HG03469 (cell line): Measurements from ENCODE around the gene FAM110D.

Experiments
- ATAC-seq: cut with Tn5 transposase; IDR thresholded peaks from one replicate; pipeline ENCODE4 v1.9.1; 2021; ENCODE audit warnings: mild to moderate bottlenecking, moderate library complexity, moderate number of reproducible peaks; ENCODE audit not compliant: unreplicated experiment

FAM110D gene

DNA sequence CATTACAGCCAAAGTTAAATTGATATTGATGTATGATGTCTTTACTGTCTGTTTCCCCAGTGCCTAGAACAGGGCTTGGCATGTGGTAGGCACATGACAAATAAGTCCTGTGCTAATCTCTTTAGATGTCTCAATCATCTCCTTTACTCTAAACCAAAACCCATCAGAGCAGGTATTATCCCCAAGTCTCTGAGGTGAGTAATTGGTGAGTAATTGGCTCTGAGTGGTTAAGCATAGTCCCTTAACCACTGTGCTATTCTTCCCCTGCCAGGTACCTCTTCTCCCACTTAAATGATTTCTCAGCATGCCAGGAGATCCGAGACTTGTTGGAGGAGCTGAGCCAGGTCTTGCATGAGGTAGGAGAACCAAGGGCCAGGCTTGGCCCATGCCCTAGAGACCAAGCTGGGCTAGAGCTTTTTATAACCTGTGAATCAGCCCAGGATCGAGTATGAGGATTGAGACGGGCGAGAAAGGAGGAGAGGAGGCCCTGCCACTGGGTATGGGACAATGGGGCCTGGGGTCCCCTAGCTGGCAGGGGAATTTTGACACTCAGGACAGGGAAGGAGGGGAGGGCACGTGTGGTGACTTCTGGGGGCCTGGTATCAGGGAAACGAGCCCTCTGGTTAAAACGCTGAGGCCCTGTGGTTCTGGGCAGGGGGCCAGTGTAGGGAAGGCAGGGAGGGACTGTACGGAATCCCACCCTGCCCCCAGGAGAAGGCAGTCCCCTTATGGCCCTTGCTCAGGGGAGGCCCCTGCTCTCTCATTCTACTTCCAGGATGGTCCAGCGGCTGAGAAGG, 22.9 kb downstream of the FAM110D start:
- ATAC-seq: no peak

DNA sequence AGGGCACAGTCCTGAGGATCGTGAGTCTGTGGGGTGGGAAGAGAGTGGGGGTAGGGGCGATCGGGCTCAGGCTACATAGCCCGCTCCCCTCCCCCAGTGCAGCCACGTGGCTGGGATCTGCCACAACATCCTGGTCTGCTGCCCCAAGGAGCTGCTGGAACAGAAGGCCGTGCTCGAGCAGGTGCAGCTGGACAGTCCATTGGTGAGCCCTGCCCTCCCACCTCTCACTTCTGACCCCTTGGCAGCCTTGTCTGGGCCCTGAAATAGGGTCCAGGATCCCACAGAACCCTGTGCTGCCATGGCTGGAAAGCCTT, 23.5 kb downstream of the FAM110D start:
- no peak for ATAC-seq

DNA sequence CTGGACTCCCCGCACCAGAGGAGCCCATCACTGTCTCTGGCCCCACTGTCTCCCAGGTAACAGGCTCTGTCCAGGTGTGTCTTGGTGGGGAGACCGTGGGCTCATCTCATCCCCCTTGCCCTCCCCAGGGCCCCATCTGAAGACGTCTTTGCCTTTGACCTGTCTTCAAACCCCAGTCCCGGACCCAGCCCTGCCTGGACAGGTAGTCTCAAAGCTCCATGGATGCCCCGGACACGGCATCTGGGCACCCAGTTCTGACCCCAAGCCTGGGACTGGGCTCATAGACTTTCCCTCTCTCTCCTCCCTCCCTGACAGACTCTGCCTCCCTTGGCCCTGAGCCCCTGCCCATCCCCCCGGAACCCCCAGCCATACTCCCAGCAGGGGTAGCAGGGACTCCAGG, 25.2 kb downstream of the FAM110D start:
- no peak for ATAC-seq

DNA sequence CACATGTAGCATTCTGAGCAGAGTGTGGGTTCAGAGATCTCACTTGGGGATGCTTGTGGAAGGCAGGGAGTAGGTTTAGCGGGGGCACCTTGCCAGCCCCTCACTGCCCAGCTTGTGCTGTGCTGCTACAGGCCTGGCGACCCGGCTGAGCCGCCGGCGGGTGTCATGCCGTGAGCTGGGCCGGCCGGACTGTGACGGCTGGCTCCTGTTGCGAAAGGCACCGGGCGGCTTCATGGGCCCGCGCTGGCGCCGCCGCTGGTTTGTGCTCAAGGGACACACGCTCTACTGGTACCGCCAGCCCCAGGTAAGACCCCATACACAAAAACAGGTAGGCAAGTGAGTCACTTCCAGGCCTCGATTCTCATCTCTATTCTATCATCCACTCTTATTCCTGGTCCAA, 26.0 kb downstream of the FAM110D start:
- ATAC-seq: no peak

DNA sequence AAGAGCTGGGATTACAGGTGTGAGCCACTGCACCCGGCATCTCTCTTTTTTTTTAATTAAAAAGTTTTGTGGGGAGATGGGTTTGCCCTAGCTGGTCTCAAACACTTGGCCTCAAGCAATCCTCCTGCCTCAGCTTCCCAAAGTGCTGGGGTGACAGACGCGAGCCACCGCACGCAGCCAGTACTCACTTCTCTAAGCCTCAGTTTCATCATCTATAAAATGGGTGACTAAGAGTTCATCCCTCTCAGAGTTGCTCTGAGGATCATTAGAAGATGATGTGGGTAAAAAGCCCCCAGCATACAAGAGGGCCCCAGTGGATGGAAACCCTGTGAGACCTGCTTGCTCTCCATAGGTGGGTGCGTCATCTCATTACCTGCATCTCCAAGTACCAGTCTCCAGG, 29.0 kb downstream of the FAM110D start:
- no peak for ATAC-seq

DNA sequence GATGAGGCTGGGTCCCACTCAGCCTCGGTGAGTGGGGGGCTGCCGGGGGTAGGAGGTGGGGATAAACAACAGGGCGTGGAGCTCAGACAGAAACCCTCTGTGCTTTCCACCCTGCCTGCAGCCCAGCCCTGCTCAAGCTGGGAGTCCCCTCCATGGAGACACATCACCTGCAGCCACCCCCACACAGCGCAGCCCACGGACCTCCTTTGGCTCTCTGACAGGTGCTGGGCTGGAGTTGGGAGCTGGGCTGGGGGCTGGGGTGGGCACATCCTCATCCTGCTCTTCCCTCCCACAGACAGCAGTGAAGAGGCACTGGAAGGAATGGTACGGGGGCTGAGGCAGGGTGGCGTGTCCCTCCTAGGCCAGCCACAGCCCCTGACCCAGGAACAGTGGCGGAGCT, 29.6 kb downstream of the FAM110D start:
- no peak for ATAC-seq

DNA sequence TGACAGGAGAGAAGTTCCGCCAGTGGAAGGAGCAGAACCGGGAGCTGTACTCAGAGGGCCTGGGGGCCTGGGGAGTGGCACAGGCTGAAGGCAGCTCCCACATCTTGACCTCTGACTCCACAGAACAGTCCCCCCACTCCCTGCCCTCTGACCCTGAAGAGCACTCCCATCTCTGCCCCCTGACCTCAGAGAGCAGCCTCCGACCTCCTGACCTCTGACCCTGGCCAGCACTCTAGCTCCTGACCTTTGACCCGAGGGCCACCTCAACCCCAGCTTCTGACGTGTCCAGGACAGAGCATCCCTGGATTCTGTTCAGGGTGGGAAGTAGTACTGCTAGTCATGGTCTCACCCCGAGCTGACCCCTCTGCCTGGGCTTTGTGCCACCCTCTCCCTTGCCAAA, 30.5 kb downstream of the FAM110D start:
- ATAC-seq: no peak

DNA sequence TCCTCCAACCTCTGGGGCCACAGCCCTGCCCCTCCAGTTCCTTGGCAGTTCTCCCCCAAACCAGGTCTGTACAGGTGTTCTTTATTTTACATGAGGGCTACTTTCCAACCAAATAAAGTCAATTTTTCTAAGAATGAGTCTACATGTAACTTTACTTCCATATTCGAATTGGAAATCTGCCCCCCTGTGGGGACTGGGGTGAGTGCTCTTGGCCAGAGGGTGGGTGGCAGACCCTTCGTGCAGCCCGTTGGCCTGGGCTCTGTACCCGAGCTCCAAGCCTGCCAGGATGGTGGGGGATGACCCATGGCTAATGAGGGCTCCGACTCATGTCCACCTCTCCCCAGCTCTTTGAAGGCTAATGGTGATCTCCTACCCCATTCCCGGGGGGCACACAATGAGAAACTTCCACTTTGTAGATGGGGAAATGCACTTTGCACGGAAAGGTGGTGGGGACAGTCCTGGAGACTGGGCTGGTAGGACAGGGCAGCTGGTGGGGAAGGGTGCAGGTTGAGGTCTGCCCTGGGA, 30.9 kb downstream of the FAM110D start:
- no peak for ATAC-seq

DNA sequence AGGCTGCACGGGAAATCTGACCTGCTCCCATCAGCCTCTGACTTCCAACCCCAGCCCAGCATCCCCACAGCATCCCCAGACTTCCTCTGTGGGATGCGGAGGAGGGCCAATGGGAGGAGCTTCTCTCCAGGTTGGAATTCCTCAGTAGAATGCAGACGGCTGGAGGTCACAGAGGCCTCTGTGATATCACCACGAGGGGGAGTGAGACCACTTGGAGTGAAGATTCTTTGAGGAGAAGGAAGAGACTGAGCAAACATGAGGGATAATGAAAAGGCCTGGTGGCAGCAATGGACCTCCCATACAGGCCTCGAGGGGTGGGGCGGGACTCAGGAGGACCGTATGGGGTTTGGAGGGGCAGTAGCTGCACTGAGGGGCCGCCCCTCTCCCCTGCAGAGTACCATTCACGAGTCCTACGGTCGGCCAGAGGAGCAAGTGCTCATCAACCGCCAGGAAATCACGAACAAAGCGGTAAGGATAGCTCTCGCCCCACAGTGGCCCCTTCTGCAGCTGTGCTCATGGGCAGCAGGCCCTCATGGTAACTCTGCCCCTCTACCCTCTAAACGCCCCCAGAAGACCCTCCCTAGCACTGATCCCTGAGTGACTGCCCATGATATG, 31.6 kb downstream of the FAM110D start, which contains the start of gene CATSPER4:
CATSPER4 (plus strand) TSS at position 230 of the 615 bp plus-strand sequence; CDS start at position 256, 26 bp downstream.
- ATAC-seq: no peak

DNA sequence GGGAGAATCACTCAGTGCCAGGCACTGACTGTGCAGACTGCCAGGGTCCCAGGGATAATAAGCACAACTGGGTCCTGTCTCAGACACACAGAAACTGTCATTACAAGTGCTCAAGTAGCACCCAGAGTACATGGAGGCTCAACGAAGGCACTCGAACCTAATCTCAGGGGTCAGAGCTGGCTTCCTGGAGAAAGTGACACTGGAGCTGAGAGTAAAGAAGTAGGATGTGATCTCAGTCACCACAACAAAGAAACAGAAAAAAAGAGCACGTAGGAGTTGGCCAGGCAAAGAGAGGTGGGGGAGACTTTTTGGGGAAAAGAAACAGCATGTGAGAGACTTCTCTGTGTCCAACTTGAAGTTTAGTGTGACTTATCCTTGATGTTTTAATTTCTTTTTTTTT, 32.9 kb downstream of the FAM110D start:
- ATAC-seq: no peak

DNA sequence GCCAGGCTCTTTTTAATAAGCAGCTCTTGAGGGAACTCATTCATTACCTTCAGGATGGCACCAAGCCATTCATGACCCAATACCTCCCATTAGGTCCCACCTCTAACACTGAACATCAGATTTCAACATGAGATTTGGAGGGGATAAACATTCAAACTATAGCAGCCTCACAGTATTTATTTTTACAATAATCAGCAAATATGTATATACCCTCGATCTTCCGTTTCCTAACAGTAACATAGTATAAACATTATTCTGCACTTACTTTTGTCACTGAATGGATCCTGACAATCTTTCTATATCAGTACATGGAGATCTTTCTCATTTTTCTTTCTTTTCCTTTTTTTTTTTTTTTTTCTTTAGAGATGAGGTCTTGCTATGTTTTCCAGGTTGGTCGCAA, 36.9 kb downstream of the FAM110D start:
- ATAC-seq: no peak

DNA sequence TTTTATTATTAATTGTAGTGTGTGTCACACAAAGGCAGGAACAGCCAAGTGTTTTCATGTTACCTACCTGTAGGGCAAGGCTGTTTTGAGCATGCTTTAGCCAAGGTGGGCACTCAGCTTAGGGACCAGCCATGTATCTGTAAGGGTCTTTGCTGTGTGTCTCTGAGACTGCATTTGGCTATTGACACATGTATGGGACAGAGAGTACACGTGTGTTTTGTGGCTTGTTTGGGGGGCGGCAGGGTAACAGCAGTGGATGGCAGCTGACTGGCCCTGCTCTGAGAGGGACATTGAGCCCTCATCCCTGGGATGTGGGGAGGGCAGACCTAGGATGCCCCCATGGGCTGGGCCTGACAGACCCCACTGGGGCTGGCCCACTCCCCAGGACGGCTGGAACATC, 38.4 kb downstream of the FAM110D start:
- no peak for ATAC-seq

DNA sequence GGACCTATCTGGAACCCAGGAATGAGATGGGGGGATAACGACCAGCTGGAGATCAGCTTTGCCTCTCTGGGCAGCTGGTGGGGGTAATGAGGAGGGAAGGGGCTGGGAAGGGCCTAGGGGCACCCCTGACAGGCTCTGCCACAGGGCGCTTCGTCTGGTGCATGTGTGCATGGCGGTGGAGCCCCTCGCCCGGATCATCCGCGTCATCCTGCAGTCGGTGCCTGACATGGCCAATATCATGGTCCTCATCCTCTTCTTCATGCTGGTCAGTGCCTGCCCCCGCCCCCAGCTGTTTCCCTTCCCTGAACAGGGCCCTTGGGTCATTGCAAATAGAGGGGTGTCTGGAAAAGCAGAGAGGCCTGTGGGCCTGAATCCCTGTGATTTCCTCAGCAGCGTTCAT, 38.9 kb downstream of the FAM110D start:
- ATAC-seq: no peak

DNA sequence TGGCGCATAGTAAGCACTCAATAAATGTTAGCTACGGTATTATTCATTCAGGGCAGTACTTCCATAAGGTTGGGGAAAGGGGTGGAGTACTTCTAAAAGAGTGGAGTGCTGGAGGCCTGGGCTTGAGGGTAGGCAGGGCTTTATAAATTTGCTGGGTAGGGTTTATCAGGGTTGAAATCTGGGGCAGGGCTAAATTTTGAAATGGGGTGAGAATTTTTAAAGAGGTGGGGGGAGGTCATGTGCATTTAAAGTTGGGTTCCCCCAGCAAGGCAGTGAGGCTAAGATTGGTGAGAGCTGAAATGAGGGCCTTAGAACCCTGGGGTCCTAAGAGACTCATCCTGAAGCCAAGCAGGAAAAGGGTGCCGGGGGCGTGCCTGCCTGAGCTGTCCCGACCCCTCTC, 41.5 kb downstream of the FAM110D start:
- no peak for ATAC-seq

DNA sequence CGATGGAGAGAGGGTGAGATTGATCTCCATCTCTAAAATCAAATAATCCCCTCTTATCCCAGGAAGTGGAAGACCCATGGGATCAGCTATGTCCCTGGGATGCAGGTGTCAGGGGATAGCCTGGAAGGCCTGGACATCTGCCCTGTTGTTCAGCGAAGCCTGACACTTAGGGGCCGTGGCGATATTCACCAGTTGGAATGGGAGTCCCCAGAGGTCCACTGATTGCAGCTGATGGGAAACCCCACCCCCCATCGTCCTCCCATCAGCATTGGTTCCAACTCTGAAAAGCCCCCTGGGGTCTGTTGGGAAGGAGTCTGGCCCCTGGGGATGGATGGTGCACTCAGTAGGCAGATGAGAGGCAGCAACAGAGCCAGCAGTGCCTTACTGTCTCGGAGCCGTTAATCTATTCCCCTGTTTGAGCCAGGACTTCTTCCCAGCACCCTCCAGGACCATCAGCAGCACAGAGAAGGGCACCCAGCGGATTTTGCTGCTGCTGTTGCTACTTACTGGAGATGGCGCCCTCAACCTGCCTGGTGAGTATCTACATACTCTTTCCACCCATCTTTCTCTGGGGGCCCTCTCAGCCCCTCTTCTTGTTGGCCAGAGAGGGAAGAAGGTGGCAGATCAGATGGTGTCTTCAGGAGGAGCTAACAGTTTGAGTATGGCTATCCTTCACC, 44.9 kb downstream of the FAM110D start:
- no peak for ATAC-seq

DNA sequence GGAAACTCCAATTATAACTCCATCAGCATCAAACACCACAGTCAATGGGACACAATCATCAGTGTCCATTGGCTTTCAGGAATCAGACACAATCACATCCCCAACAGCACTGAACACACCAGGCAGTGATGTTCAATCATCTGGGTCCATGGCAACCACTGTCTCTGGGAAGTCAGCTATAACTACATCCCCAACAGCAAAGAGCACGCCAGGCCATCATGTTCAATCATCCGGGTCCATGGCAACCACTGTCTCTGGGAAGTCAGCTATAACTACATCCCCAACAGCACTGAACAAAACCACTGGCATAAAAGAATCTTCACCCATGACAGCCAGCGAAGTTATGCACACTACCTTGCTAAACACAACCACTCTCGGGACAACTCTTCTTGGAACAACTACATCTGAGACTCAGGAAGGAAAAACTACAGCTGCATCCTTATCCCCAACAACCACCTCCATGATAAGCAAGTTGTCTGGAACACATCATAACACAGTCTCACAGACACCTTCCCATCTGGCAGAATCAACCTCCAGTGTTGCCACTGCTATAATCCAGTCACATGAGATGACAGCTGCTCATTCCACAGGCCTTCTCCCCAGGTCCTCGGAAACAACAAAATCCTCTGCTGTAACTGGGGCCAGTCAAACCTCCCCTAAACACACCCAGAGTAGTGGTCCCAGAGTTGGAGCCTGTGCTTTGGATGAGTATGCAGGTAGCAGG, 51.4 kb downstream of the FAM110D start:
- no peak for ATAC-seq

DNA sequence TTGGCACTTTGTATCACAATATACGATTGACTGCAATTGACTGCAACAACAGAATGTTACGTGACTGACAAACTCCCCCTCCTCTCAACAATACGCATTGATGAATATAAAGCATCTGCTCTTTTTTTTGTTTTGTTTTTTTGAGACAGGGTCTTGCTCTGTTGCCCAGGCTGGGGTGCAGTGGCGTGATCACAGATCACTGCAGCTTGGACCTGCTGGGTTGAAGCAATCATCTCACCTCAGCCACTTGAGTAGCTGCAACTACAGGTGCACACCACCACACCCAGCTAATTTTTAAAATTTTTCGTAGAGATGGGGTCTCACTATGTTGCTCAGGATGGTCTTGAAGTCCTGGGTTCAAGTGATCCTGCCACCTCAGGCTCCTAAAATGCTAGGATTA, 53.8 kb downstream of the FAM110D start:
- ATAC-seq: no peak

DNA sequence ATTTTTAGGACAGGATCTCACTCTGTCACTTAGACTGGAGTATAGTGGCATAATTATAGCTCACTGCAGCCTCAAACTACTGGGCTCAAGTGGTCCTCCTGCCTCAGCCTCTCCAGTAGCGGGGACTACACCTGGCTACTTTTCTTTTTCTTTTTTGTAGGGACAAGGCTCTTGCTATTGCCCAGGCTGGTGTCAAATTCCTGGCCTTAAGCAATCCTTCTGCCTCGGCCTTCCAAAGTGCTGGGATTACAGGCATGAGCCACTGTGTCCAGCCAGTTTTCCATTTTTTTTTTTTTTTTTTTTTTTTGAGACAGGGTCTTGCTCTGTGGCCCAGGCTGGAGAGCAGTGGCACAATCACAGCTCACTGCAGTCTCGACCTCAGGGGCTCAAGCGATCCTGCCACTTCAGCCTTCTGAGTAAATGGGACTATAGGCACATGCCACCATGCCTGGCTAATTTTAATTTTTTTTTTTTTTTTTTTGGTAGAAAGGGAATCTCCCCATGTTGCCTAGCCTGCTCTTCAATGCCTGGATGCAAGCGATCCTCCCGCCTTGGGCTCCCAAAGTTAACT, 54.5 kb downstream of the FAM110D start:
- ATAC-seq: no peak
